Thyroid gland (tissue), 4 donors: ENCODE results near the gene CSK. TPM values are rescaled to one million over a fixed set of nuclear protein-coding genes. Genes with fewer than 3 reads are reported as not detected.

Experiments used
- DNase-seq, 2 donors: peaks; one replicate each; pipeline ENCODE4 v3.0.0-alpha.2; 2019
- H3K27ac ChIP-seq, 3 donors: fragments of 200-600 bp; sonication (generic); 1 replicate in 2 of 3; 2 replicates in 1 of 3; pipeline ENCODE4 v1.5.1; 2016 to 2019; ENCODE audit warnings: mild to moderate bottlenecking in 1 of 3, moderate library complexity in 1 of 3
- H3K27me3 ChIP-seq: fragments of 200-600 bp; sonication (generic); one replicate; pipeline ENCODE4 v1.5.1; 2019
- H3K36me3 ChIP-seq, 2 donors: fragments of 200-600 bp; sonication (generic); one replicate each; pipeline ENCODE4 v1.5.1; 2016 to 2019
- H3K4me1 ChIP-seq, 2 donors: fragments of 200-600 bp; sonication (generic); one replicate each; pipeline ENCODE4 v1.5.1; 2017 to 2019
- H3K4me3 ChIP-seq, 3 donors: fragments of 200-600 bp; sonication (generic); replicated peaks in 1 of 3; 1 replicate in 2 of 3; 2 replicates in 1 of 3; pipeline ENCODE4 v1.5.1; 2016; ENCODE audit warnings: mild to moderate bottlenecking in 1 of 3
- H3K9me3 ChIP-seq: fragments of 200-600 bp; sonication (generic); one replicate; pipeline ENCODE4 v1.5.1; 2017
- CTCF ChIP-seq, 6 experiments: fragments of 200-600 bp in 3 of 6; fragments of 450-650 bp in 3 of 6; sonication (generic) in 3 of 6; IDR thresholded peaks; one replicate each; pipeline ENCODE4 v1.5.1; 2016 to 2019; ENCODE audit warnings: antibody characterized with exemption in 6 of 6, mild to moderate bottlenecking in 2 of 6, inconsistent platforms in 1 of 6, moderate library complexity in 1 of 6
- POLR2A ChIP-seq, 2 donors: fragments of 450-650 bp; IDR thresholded peaks; one replicate each; pipeline ENCODE4 v1.6.1; 2017; ENCODE audit warnings: antibody characterized with exemption in 2 of 2, mild to moderate bottlenecking in 2 of 2, moderate library complexity in 1 of 2
- WGBS, 2 donors: methylation state at CpG; one replicate each; pipeline ENCODE4 v1.1.5; 2017; 5-methylcytosine and 5-hydroxymethylcytosine counted together
- intact Hi-C: fragments of 100-400 bp; cut with DNase I; formaldehyde crosslinking; loops from one replicate; pipeline ENCODE4 v1.15.1; 2023
- total RNA-seq, 4 donors: library from RNA; depleted of rRNA; stranded (reverse); fragments of >200 nt; gene quantifications; one replicate each; pipeline ENCODE4 v1.2.3, GENCODE V29; 2016

Gene CSK
- total RNA-seq, 4 donors from 2014 or later: 18.2 to 24.3 (median 20.3) TPM

- no peak for TF ChIP-seq CTCF (IDR thresholded peaks at IDR 0.05)
- TF ChIP-seq POLR2A (IDR thresholded peaks at IDR 0.05): no peak
- Histone ChIP-seq H3K27me3 (no peaks in the 10 kb centered on the region), H3K27ac (no peak overlapping the region), H3K4me1 (no peaks in the 10 kb centered on the region), H3K4me3 (no peak overlapping the region), H3K9me3 (no peaks in the 10 kb centered on the region), H3K36me3 (peaks cover 13 to 19% of the 10 kb centered on the region in 2 donors)
- no peak for DNase-seq
- intact Hi-C loops: no loop called here
- 86 to 90% methylated on average over 8 to 11 of the region's 18 CpGs for WGBS, 2 donors
These were observed 19.6 kb downstream of the CSK start for GRCh38 chr15:74801311-74801997.

- WGBS, 2 donors: 92 to 96% methylated on average over 12 to 20 of the region's 20 CpGs
- H3K4me1 ChIP-seq: peaks cover 0 to under 1% of the 10 kb centered on the region in 2 donors
- no peaks in the 10 kb centered on the region for H3K27me3 ChIP-seq
- no peak for DNase-seq
- no peak for TF ChIP-seq CTCF (IDR thresholded peaks at IDR 0.05)
- no peak for TF ChIP-seq POLR2A (IDR thresholded peaks at IDR 0.05)
- H3K9me3 ChIP-seq: no peaks in the 10 kb centered on the region
- H3K27ac ChIP-seq: no peak overlapping the region
- intact Hi-C loops: no loop called here
- H3K36me3 ChIP-seq: peaks cover 13 to 19% of the 10 kb centered on the region in 2 donors
- no peak overlapping the region for H3K4me3 ChIP-seq
These were observed 20.4 kb downstream of the CSK start for GRCh38 chr15:74802290-74802689.

- no peaks in the 10 kb centered on the region for H3K27me3 ChIP-seq
- H3K4me3 ChIP-seq: no peak overlapping the region
- DNase-seq: no peak
- peaks cover 13 to 19% of the 10 kb centered on the region in 2 donors for H3K36me3 ChIP-seq
- no peaks in the 10 kb centered on the region for H3K9me3 ChIP-seq
- intact Hi-C loops: no loop called here
- WGBS, 2 donors: 95 to 96% methylated on average over 27 to 29 of the region's 31 CpGs
- no peak overlapping the region for H3K27ac ChIP-seq
- H3K4me1 ChIP-seq: peaks cover 0 to 7% of the 10 kb centered on the region in 2 donors
- TF ChIP-seq POLR2A (IDR thresholded peaks at IDR 0.05) (no peak), CTCF (IDR thresholded peaks at IDR 0.05) (no peak)
These were observed 21.1 kb downstream of the CSK start for GRCh38 chr15:74802862-74803447.

- 81 to 82% methylated on average over 6 of the region's 6 CpGs for WGBS, 2 donors
These were observed 23.1 kb downstream of the CSK start for GRCh38 chr15:74804935-74805334.

More at GRCh38 chr15:74804935-74805334, 23.1 kb downstream of the CSK start:
- no peaks in the 10 kb centered on the region for H3K9me3 ChIP-seq
- H3K4me1 ChIP-seq: peaks cover 0 to 17% of the 10 kb centered on the region in 2 donors
- H3K4me3 ChIP-seq: no peak overlapping the region
- no peak for TF ChIP-seq POLR2A (IDR thresholded peaks at IDR 0.05)
- TF ChIP-seq CTCF (IDR thresholded peaks at IDR 0.05): no peak
- H3K36me3 ChIP-seq: peaks cover 13 to 19% of the 10 kb centered on the region in 2 donors
- no peaks in the 10 kb centered on the region for H3K27me3 ChIP-seq
- intact Hi-C loops: no loop called here
- DNase-seq: no peak
- H3K27ac ChIP-seq: no peak overlapping the region
